ENCODE measurements around the gene ARVCF.
A peak's percentile ranks its signal among the peaks of the same experiment; 100 is the strongest.

Gene ARVCF

DNA sequence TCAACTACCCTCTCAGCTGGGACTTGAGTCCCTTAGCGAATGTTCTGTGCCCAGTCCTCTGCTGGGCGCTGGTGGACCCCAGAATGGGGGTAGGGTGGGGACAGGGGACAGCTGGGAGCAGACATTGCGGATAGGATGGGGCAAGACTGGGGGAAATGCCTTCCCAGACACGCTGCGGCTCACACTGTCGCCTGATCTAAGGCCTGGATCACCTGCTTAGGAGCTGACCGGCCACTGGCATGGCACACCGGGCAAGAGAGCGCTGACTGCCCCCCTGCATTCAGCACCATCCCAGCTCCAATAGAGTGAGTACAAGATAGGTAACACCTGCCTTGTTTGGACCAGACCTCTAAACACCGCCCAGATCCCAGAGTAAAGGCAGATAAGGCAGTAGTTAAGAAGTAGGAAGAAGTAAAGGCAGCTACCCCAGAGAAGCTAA is 1.4 kb downstream of the ARVCF start:
- DNase-seq, result no peak

DNA sequence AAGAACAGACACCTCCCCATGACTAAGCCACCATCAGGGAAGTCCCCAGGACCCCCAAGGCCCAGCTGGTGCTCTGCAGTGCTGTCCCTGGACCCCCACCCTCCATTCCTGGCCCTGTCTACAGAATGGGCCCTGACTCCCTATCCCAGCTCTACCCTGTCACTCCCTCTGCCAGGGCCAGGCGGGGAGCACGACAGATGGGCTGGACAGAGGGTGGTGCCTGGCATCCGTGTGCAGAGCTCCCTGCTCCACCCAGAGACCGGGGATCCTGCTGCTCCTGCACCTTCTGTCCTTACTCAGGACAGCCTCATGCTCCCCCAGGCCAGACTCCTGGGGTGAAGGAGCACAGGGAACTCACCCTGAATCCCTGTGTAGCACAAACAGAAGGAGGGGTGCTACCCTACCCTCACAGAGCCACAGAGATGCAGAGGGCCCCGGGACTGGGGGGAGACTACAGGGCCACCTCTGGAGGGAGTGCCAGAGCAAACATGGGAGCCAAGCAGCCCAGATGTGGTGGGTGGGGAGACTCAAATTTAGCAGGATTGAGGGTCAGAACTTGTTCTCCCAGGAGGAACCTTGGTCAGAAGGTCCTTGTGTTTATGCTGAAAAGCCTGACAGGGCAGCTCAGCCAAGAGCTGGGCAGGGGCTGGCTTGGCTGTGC is 2.0 kb downstream of the ARVCF start:
- DNase-seq, result no peak

DNA sequence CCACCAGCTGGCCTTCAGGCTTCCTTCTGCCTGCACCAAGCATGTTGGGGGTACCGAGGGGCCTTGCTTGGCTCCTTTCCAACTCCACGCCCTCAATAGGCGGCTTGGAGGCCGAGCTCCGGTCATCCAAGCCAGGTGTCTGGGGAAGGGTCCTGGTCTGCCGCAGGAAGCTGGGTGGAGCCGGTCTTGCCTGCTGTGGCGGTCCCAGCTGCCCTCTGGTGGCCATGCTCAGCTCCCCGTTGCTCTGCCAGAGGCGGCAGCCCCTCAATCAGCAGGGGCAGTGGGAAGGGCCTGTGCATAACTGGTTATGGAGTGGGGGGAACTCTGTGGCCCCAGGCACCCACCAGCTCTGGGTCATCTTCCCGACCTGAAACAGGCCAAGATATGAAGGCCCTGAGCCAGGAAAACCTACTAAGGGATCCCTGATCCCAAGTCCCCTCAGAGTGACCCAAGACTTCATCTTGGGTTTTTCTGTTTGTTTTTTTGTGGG is 3.2 kb downstream of the ARVCF start:
- DNase-seq, result peak; percentile 78

DNA sequence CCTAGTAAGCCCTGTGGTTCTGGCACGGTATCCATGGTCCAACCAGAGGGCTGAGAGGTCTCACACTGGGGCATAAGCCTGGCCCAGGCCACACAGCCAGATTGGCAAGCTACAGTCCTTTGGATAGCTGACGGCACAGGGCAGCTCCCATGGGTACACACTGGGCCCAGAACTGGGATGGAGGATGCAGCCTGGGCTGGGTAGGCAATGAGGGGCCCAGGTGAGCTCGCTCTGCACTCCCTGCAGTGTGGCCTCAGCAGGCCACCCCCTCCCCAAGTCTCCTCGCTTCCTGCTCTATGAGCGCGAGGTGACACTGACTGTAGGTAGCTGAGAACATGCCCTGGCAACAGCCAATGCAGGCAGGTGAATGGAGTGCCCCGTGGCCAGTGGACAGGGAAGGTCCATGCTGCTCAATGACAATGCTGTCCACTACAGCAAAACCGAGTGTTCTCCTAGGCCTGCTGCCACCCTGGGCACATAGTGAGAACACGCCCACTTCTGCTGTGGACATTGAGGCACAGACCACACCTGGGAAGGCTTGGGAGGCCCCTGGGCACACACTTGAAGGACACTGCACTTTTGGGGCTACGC is 3.8 kb downstream of the ARVCF start:
- DNase-seq, result no peak

DNA sequence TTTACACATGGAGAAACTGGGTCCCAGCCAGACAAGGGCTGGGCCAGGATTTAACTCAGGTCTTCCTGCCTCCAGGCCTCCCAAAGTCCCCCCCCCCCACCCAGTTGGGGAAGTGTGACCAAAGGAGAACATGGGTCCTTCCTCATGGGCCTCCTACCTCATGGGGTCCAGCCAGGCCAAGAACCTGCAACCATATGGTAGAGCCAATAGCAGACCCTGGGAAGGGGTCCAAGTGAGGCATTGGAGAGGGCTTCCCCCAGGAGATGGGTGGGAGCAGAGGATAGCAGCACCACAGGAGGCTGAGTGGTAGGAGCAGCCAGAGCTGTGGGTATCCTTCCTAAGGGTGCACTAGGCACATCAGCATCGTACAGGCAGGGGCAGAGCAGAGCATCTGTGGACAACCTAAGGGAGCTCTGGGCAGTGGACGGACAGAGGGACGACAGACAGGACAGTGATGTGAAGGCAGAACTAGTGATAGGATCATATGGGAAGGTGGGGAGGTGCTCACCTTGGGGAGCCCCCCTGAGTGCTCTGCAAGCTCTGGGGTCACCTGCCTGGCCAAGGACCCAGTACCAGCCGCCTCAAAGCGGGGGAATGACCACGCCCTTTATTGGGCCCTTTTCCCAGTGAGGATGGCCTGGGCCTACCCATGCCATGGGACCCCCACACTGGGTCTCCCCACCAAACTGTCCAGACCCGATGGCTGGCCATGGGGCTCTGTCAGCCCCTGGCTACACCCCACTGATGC is 4.5 kb downstream of the ARVCF start:
- no peak for DNase-seq

DNA sequence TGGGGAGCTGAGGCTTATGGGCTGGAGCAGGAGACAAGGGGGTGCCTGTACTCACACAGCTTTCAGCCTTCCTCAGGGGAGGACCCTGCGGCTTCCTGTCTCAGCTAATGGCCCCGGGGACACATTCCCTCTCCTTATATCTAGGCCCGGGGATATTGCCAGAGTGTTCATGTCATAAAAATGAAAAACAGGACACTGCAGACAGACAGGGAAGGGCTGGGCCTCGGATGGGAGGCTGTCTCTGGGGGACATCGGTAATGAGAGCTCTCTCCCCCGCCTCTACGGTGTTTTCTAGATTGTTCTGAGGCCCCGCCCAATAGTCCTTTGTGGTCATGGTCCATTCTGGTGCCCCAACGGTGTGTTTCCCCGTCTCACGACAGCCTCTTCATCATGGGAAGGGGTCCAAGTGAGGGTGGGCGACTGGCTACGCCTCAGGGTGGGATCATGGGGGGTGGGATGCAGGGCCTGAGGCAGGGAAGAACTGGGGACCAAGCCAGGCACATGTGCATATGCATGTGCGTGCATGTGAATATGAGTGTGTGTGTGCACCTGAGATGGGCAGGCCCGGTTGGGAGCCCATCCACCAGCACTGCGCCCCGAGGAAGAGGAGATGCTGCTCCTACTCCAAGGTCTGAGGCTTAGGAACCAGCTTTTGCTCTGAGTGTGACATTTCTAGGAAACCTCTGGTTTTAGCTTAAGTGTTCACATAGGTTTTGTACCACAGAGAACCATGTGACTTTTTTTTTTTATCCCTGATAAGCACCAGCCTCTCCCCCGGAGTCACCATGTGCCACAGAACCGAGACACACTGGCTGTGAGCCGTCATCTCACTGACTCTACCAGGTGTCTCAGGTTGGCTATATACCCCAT is 5.3 kb downstream of the ARVCF start:
- no peak for DNase-seq

DNA sequence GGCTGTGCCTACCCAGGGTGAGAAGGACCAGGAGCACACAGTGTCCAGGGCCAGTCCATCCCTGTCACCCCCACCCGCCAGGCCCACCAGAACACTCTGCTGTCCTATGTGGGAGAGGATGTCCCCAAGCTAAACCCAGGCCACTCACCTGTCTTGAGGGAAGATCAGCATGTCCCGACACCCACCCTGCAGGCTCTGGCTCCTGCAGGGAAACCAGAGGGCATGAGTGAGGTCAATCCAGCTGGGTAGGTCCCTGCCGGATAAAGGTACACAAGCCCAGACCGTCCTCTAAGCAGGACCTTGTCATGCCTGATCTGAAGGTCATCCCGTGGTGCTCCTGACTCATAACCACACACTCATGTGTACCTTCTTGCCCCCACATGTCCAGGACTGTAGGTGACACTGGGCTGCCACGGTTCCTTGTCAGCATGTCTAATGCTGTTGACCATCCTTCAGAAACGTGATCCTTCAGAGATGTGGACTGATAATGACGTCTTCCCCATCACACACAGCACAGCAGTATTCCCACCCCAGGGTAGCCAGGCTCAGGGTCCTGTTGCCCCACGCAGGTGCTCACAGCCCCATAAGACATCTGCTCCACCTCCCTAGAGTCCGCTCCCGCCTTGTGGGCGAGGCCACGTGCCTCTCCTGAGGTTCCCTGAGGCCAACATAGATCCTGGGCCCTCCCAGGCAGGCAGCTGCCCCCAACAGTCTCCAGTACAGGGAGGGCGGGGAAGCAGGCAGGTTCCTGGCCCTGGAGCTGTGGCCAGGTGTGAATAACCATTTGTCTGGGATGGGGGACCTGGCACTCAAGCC is 6.1 kb downstream of the ARVCF start:
- no peak for DNase-seq

DNA sequence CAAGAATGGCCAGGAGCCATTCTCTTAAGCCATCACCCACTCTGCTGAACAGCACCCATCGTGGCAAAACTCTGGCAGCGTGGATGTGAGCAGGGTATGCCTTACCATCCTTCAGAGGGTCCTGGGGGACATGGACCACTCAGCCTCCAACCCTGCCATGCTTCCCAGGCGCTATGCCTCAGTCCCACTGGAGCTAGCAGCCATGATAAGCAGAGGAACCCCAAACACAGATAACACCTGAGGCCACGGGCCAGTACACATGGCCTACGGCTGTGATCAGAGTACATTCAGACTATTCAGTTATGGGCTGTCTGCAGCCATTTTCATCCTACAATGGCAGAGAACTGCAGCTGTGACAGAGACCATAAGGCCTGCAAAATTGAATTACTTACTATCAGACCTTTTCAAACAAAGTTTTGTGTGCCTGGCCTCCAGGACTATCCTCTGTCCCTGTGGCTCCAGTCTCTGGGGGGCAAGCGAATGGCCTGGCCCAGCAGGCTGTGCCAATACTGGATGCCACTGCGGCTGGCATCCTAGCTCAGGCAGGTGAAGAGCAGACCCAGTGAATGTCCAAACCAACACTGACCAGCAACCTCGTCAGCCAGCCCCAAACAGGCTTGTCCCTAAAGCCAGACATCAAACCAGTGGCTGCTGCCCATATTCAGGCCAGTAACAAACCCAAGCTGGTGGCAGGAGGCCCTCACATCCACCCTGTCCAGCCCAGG is 6.9 kb downstream of the ARVCF start:
- DNase-seq, result no peak

DNA sequence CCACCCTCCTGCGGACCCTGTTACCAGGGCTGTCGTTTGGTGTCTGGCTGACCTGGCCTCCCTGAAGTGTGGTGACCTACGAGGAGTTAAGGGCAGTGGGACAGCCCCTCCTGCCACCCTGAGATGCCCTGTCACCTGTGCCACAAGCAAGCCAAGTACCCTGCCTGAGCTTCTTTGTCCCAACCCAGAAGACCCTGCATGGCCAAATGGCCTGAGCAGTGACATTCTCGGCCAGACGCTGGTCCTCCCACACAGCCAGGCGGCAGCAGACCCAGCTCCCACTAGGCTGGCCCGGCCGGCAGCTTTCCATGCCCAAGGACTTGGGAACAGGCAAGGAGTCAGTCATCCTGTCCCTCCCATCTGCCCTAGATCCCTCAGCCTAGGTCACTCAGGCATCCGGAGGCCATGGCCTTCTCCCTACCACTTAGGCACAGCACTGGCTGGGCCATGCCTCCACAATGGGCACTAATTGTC is 7.6 kb downstream of the ARVCF start:
- no peak for DNase-seq

DNA sequence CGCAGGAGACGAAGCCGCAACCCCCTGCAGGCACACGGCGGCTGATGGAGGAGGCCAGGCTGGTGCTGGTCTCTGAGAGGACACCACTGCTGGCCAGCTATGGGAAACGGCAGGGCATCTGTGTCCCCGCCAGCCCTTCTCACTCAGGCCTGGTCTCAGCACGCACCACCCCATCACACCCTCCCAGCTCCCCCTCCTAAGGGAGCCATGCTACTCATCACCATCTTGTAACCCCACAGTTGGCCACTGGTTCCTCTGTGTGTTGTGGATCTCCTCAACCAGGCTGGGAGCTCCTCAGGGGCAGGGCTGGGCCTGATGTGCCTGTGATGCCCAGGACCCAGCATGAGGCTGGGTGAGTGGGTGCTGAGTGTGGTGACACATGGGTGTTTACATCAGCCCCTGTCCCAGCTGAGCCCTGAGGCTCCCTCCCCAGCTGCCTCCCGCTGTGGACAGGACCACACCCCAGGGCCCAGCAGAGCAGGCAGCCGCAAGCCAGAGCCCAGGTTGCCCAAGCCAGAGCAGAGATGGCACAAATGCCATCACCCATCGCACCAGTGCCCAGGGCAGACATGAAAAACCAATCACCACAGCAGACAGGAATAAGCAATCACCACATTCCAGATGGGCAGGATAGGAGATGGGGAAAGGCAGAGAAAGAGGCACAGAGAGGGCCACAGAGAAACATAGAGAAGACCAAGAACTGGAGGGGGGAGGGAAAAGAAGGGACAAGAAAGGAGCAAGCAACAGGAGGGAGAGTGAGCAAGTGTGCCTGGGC is 8.2 kb downstream of the ARVCF start:
- no peak for DNase-seq

DNA sequence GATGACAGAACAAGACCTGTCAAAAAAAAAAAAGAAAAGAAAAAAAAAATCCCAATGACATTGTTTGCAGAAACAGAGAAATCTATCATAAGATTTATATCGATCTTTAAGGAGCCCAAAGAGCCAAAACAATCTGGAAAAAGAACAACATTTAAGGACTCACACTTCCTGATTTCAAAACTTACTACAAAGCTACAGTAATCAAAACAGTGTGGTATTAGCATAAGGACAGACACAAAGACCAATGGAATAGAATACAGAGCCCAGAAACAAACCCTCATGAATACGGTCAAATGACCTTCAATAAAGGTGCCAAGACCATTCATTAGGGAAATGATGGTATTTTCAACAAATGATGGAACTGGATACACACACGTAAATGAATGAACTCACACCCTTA is 12.2 kb downstream of the ARVCF start:
- no peak for DNase-seq

DNA sequence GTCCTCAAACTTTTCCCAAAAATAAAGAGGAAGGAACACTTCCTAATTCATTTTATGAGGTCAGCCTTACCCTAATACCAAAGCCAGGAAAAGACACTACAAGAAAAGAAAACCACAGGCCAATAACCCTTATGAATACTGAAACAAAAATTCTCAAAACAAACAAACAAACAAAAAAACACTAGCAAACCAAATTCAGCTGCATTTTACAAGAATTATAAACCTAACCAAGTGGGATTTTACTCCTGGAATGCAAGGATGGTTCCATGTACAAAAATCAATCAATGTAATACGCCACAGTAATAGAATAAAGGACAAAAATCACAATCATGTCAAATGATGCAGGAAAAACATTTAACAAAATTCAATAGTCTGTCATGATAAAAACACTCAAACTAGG is 13.3 kb downstream of the ARVCF start:
- no peak for DNase-seq

DNA sequence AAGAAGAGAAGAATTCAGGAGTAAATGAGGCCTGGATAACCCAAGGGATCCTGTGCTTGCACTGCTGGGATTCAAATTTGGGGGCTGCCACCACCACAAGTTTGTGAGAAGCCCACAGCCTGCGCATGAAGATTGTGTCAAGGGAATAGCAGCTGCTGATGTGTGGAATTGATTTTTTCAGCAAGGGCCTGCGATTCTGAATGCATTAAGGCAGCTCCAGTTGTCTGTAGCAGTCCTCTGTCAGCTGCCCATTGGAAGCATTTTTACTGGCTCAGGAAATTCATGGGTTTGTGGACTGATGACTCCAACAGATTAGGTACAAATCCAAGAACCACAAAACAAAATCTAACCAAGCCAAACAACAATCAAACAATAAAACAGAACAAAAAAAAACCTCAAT is 14.0 kb downstream of the ARVCF start:
- no peak for DNase-seq

DNA sequence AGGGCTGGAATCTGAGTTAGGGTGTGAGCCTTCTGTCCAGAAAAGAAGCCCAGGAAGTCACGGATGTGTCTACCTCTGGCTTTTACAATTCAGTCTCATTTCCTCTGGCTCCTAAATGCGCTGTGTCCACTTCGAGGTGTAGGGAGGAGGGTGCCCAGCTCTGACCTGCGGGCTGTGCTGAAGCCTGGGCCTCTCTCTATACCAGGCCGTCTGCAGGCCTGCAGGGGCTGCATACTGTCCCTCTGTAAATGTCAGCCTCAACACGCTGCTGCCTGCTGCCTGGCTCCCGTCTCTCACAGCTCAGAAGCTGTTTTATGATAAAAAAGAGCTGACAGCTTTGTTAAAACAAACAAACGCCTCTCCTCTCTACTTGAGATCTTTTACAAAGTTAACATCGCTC is 14.5 kb downstream of the ARVCF start:
- no peak for DNase-seq

DNA sequence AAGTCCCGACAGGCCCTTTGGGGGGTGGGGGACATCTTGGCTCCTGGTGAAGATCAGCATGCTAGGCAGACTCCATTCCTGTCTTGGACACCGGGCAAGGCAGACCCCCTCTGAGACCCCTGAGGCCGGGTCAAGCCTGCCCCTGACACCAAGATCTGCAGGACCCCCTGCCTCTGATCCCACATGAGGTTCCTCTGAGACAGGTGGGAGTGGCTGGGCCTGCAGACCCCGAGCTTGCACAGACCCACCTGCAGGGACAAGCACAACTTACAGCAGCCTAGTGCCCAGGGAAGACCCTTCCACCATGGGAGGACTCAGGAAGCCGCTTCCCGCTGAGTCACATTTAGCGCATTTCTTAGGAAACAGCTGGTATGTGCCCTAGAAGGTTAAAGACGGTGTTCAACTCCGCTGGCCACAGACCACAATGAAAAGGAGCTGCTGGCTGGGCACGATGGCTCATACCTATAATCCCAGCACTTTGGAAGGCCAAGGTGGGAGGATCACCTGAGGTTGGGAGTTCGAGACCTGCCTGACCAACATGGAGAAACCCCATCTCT is 15.5 kb downstream of the ARVCF start:
- no peak for DNase-seq

DNA sequence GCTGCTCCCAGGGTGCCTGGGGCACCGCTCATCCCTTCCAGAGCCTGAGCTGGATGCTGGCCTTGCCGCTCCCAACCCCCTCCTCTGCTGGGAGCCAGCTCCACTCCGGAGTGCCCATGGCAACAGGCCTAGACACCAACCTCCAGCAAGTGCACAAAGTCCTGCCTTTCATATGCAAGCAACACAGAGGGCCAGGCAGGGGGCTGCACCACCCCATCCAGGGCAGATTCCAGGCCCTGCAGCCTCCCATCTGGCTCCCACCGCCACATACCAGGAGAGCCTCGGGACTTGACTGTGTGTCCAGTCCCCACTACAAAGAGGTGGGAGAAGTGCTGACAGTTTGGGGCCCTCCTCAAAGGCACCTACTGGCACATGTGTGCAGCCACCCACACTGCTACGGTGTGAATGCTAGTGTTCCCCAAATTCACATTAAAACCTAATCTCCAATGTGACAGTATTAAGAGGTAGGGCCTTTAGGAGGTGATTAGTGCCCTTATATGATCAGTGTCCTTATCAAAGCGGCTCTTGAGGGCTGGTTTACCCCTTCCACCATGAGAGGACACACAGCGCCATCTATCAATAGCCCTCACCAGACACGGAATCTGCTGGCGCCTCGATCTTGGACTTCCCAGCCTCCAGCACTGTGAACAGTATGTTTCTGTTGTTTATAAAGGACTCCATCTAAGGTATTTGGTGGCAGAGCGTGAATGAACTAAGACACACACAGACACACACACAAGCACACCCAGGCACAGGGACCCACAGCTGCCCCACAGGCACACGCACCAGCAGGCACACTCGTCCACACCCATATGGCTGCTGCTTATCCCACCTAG is 16.2 kb downstream of the ARVCF start:
- no peak for DNase-seq

DNA sequence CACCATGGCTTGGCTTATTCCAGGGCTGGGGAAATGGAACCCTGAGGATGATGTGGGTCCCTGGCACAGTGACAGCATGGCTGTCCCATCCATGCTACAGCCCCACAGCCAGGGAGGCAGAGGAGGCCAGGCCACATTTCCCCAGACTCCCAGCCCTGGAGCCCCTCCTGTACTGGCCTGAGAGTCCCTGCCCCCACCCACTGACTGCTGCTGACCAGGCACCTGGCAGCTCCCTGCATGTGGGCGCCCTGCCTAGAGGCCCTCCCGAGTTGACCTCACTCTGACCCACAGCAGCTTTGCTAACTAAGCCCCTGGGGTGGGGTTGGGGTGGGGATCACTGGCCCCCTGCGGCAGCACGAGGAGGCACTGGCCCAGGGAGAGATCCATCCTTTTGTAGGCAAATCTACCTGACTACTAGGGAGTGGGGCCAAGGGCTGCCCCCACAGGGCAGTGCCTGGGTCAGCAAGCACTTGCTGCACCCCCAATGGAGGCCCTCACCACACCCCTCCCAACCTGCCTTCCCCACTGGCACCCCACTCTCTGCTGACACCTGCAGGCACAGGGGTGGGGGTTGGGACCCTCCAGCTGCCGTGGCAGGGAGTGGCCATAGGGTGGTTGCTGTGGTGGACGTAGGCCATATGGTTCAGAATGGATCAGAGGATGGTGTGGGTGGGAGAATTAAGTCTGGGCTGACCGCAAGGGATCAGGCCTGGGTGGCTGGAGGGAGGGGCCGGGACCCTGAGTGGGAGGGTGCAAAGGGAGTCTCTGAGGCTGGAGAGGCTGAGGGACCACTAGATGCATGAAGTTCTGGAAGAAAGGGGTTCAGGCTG is 17.4 kb downstream of the ARVCF start:
- no peak for DNase-seq

DNA sequence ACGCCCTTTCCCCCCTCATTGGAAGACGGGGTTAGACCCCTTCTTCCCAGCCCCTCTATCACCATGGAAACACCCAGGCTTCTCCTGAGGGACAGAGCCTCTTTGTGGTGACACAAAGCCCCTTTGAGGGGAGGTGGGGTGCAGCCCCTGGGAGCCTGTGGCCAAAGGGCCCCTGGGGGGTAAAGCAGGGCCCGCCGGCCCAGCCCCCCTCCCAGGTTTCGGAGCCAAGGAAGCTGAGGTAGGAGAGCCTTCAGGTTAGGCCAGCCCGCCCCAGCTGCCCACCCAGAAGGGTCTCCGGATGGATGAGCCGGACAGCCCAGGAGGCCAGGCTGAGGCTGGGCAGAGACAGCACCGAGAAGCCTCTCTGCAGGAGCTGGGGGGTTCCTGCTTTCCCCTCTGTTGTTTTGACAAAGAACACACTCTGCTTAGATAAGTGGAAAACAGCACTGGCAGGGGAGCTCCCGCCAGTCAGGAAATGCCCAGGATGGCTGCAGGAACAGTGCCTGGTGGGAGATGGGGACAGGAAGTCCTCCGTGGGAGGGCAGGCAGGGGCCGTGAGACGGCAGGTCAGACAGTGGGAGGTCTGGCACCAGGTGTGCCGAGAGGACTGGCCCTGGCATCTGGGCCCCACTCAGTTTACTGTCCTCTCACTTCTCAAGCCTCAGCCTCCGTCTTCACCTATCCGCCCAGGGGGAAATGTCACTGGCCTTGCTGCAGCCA is 18.2 kb downstream of the ARVCF start:
- no peak for DNase-seq

Data from 8988T (cell line).